Measurements from ENCODE around the gene ATR. TPM values are rescaled to one million over a fixed set of nuclear protein-coding genes. Genes with fewer than 3 reads are reported as not detected.
"Not testable (repeated sequence)": the region's sequence is repeated elsewhere in the genome, so short reads cannot be mapped to it uniquely, and the experiment has no call there.

The ATR gene
- total and polyA plus RNA-seq, 4 donors: 3.1 to 30.0 (median 14.8) TPM

DNA sequence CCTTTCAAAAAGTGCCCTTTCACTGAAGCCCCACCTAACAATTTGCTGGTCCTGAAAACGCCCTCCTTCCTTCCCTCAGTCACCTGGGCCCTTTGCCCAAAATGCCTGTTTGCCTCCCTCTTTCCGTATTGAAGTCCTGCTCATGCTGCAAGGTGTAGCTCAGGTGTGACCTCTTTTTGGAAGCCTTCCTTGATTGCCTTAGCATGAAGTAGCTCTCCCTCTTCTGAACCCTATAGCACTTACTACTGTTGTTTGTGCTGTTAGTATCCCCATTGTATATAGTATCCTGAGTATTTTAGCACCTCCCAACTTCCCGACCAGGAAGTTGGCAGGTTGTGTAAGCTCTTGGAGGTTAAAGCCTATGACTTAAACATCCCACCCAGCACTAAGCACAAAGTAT lies 19.4 kb upstream of the ATR start:
- H3K27me3 ChIP-seq (ENCODE audit: control insufficient read depth in 1 of 2, insufficient read depth in 2 of 2, low read length in 1 of 2): no peaks in the 10 kb centered on the region
- H3K4me3 ChIP-seq (ENCODE audit: low read length in 2 of 2): no peak overlapping the region
- intact Hi-C loops (cut with DNase I): loop anchor here in 1 of 2 donors (5.0 kb wide), 1 partner anchor 124 kb away; the partner anchor contains the start of gene TRPC1
- H3K4me1 ChIP-seq (ENCODE audit: control insufficient read depth in 1 of 2, insufficient read depth in 2 of 2, low read length in 2 of 2): no peaks in the 10 kb centered on the region
- no peak overlapping the region for H3K27ac ChIP-seq (ENCODE audit: low read depth in 1 of 2, low read length in 2 of 2)
- WGBS, 2 donors: 81 to 86% methylated on average over 3 of the region's 3 CpGs
- no peak for ATAC-seq (ENCODE audit: low FRiP score)
- H3K9me3 ChIP-seq (ENCODE audit: control insufficient read depth, low read length): no peaks in the 10 kb centered on the region
- H3K36me3 ChIP-seq (ENCODE audit: control insufficient read depth in 1 of 2, insufficient read depth in 2 of 2, low read length in 1 of 2): no peaks in the 10 kb centered on the region
- DNase-seq: no peak

DNA sequence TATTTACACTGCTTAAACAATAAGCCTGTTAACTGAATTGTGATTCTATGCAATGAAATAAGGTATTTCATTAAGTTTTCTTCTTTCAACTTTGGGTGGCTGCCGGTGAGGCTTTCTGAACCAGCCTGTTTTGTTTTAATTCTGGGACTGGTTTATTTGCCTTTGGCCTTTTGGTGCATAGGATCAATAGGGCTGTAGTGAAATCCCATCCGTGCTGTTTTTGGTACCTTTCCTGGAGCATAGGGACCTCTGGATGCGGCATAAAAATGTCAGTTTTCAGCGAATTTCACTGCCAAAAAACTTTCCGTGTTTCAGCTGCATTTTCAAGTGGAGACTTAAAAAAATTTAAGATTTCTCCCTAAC lies 18.2 kb upstream of the ATR start:
- Histone ChIP-seq H3K27ac (ENCODE audit: low read depth in 1 of 2, low read length in 2 of 2) (no peak overlapping the region), H3K27me3 (ENCODE audit: control insufficient read depth in 1 of 2, insufficient read depth in 2 of 2, low read length in 1 of 2) (no peaks in the 10 kb centered on the region), H3K4me1 (ENCODE audit: control insufficient read depth in 1 of 2, insufficient read depth in 2 of 2, low read length in 2 of 2) (no peaks in the 10 kb centered on the region), H3K4me3 (ENCODE audit: low read length in 2 of 2) (peak overlapping the region; percentile 15 to 56), H3K9me3 (ENCODE audit: control insufficient read depth, low read length) (no peaks in the 10 kb centered on the region), H3K36me3 (ENCODE audit: control insufficient read depth in 1 of 2, insufficient read depth in 2 of 2, low read length in 1 of 2) (no peaks in the 10 kb centered on the region)
- 4 to 8% methylated on average over 5 of the region's 5 CpGs for whole genome bisulfite sequencing, 2 donors
- DNase-seq (no peak), ATAC-seq (ENCODE audit: low FRiP score) (no peak)
- intact Hi-C loops (cut with DNase I): loop anchor here in 1 of 2 donors (5.0 kb wide), 1 partner anchor 126 kb away; the partner anchor contains the start of gene TRPC1

DNA sequence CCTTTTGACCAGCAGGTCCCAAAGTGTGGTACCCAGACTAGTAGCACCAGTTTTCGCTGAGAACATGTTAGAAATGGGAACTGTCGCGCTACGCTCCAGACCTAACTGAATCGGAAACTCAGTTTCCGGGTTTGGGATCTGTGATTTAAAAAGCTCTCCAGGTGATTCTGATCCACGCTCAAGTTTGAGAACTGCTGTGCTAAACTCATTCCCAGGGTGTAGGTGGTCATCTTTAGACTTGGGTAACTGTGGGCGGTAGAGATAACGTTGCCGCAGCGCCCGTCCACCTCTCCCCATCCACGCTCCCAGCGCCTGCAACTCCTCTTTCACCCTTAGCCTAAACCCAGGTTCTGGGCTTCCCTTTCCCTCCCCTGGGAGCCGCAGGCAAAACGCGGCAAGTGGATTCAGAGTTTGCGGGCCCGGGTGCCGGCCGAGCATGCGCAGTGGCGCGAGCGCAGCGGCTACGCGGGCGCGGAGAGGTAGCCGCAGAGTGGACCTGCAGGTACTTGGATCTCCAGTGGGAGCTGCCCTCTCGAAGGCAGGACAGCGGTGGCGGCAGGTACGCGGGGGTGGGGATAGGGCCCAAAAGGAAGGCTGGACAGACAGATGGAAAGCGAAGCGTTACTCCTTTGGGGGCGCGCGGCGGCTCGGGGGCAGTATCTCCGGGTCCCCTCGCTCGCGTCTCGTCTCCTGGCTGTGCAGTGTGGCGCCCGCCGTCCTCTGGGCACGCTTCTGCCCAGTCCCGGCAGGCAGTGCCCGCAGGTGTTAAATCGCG lies 17.6 kb upstream of the ATR start, which contains the start of gene PLS1:
Gene PLS1 (plus strand): TSS at position 443 of the 775 bp plus-strand sequence. CDS start 67,845 bp downstream, outside the sequence.
- Histone ChIP-seq H3K27ac (ENCODE audit: low read depth in 1 of 2, low read length in 2 of 2) (peak within 1 kb of the TSS in 1 of 2 donors; percentile 40), H3K9me3 (ENCODE audit: control insufficient read depth, low read length) (no peaks in the 10 kb centered on the region), H3K36me3 (ENCODE audit: control insufficient read depth in 1 of 2, insufficient read depth in 2 of 2, low read length in 1 of 2) (no peaks in the 10 kb centered on the region), H3K27me3 (ENCODE audit: control insufficient read depth in 1 of 2, insufficient read depth in 2 of 2, low read length in 1 of 2) (no peaks in the 10 kb centered on the region), H3K4me1 (ENCODE audit: control insufficient read depth in 1 of 2, insufficient read depth in 2 of 2, low read length in 2 of 2) (no peaks in the 10 kb centered on the region), H3K4me3 (ENCODE audit: low read length in 2 of 2) (peak within 1 kb of the TSS; percentile 15 to 56)
- DNase-seq: peak; percentile 86 to 93
- peak; percentile 94 for ATAC-seq (ENCODE audit: low FRiP score)
- intact Hi-C loops (cut with DNase I): loop anchor here in 1 of 2 donors (2.0 to 5.0 kb wide), 2 partner anchors 126 to 401 kb away; partner anchors contain the start of gene TRPC1
- WGBS, 2 donors: 0% methylated on average over 56 of the region's 56 CpGs

DNA sequence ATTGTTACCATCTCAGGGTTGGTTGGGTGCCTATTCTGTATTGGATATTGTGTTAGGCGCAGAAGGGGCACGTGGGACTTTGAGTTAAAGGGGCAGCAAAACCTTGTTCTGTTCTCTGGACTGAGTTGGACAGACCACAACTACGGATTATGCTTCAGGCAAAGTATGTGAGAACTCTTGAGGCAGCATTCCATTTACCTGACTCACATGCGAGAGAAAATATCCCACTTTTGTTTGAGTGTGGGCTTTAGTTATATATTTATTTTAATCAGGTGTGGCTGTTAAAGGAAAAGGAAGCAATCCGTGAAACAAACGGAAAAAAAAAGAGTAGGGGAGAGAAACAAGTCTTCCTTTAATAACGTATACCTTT lies 17.0 kb upstream of the ATR start:
- intact Hi-C loops (cut with DNase I): loop anchor here in 1 of 2 donors (2.0 to 5.0 kb wide), 2 partner anchors 127 to 401 kb away; partner anchors contain the start of gene TRPC1
- WGBS, 2 donors: 6 to 10% methylated on average over 7 of the region's 7 CpGs
- H3K4me3 ChIP-seq (ENCODE audit: low read length in 2 of 2): peak overlapping the region; percentile 15 to 56
- ATAC-seq (ENCODE audit: low FRiP score) (peak; percentile 22), DNase-seq (no peak)
- no peaks in the 10 kb centered on the region for H3K9me3 ChIP-seq (ENCODE audit: control insufficient read depth, low read length)
- no peaks in the 10 kb centered on the region for H3K27me3 ChIP-seq (ENCODE audit: control insufficient read depth in 1 of 2, insufficient read depth in 2 of 2, low read length in 1 of 2)
- H3K36me3 ChIP-seq (ENCODE audit: control insufficient read depth in 1 of 2, insufficient read depth in 2 of 2, low read length in 1 of 2): no peaks in the 10 kb centered on the region
- H3K4me1 ChIP-seq (ENCODE audit: control insufficient read depth in 1 of 2, insufficient read depth in 2 of 2, low read length in 2 of 2): no peaks in the 10 kb centered on the region
- H3K27ac ChIP-seq (ENCODE audit: low read depth in 1 of 2, low read length in 2 of 2): peak overlapping the region in 1 of 2 donors; percentile 40

DNA sequence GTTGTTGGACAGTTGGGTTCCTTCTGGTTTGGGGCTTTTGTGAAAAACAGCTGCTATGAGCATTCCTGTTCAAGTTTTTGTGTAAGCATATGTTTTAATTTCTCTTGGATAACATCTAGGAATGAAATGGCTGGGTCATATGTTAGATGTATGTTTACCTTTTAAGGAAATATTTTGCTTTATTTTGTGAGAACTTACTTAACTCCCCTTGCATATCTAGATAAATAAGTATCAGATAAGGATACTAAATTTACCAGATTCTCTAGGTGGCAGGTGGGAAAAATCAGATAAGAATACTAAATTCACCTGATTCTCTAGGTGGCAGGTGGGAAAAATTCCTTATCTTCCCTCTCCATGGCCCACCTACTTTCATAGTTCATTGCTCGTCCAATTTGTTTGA lies 16.6 kb upstream of the ATR start:
- Histone ChIP-seq H3K36me3 (ENCODE audit: control insufficient read depth in 1 of 2, insufficient read depth in 2 of 2, low read length in 1 of 2) (no peaks in the 10 kb centered on the region), H3K27me3 (ENCODE audit: control insufficient read depth in 1 of 2, insufficient read depth in 2 of 2, low read length in 1 of 2) (no peaks in the 10 kb centered on the region), H3K4me1 (ENCODE audit: control insufficient read depth in 1 of 2, insufficient read depth in 2 of 2, low read length in 2 of 2) (no peaks in the 10 kb centered on the region), H3K4me3 (ENCODE audit: low read length in 2 of 2) (no peak overlapping the region), H3K9me3 (ENCODE audit: control insufficient read depth, low read length) (no peaks in the 10 kb centered on the region), H3K27ac (ENCODE audit: low read depth in 1 of 2, low read length in 2 of 2) (no peak overlapping the region)
- no peak for DNase-seq
- WGBS, 2 donors: 12% methylated on average over 1 of the region's 1 CpG
- no peak for ATAC-seq (ENCODE audit: low FRiP score)
- intact Hi-C loops (cut with DNase I): loop anchor here in 1 of 2 donors (2.0 to 5.0 kb wide), 2 partner anchors 127 to 402 kb away; partner anchors contain the start of gene TRPC1

DNA sequence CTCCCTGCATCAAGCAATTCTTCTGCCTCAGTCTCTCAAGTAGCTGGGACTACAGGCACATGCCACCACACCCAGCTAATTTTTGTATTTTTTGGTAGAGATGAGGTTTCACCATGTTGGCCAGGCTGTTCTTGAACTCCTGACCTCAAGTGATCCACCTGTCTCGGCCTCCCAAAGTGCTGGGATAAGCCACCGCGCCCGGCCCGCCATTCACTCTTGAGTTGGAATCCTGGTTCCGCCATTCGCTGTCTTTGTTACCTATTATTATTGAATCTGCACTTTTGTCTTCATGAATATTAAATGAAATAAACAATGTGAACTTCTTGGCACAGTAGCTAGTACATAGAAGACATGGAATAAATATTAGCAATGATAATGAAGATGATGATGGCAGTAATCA lies 13.7 kb upstream of the ATR start:
- 95 to 98% methylated on average over 7 of the region's 7 CpGs for WGBS, 2 donors
- H3K4me1 ChIP-seq (ENCODE audit: control insufficient read depth in 1 of 2, insufficient read depth in 2 of 2, low read length in 2 of 2); ATAC-seq (ENCODE audit: low FRiP score); H3K9me3 ChIP-seq (ENCODE audit: control insufficient read depth, low read length); H3K36me3 ChIP-seq (ENCODE audit: control insufficient read depth in 1 of 2, insufficient read depth in 2 of 2, low read length in 1 of 2); intact Hi-C loops (cut with DNase I); DNase-seq; H3K27me3 ChIP-seq (ENCODE audit: control insufficient read depth in 1 of 2, insufficient read depth in 2 of 2, low read length in 1 of 2); H3K4me3 ChIP-seq (ENCODE audit: low read length in 2 of 2); H3K27ac ChIP-seq (ENCODE audit: low read depth in 1 of 2, low read length in 2 of 2): not testable (repeated sequence)

DNA sequence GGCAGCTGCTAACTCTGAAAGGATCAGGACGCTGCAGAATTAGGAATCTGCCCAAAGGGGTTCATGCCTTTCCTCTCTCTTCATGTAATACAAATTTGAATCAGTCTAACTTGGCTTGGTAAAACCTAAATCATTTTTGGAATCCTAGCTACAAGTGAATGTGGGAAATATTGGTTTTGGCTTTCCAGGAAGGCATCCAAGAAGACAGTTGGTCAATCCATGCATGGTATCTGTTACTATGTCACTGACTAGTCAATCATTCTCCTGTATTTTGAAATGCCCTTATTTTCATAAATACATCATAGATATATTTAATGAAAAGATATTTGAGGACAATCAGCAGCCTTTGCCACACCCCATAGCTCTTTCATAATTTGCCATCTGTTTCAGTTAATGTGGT lies 10.2 kb upstream of the ATR start:
- DNase-seq: no peak
- Histone ChIP-seq H3K9me3 (ENCODE audit: control insufficient read depth, low read length) (no peaks in the 10 kb centered on the region), H3K36me3 (ENCODE audit: control insufficient read depth in 1 of 2, insufficient read depth in 2 of 2, low read length in 1 of 2) (no peaks in the 10 kb centered on the region), H3K4me1 (ENCODE audit: control insufficient read depth in 1 of 2, insufficient read depth in 2 of 2, low read length in 2 of 2) (no peaks in the 10 kb centered on the region), H3K27ac (ENCODE audit: low read depth in 1 of 2, low read length in 2 of 2) (no peak overlapping the region), H3K27me3 (ENCODE audit: control insufficient read depth in 1 of 2, insufficient read depth in 2 of 2, low read length in 1 of 2) (no peaks in the 10 kb centered on the region), H3K4me3 (ENCODE audit: low read length in 2 of 2) (no peak overlapping the region)
- WGBS, 2 donors: 74 to 83% methylated on average over 1 of the region's 1 CpG
- intact Hi-C loops (cut with DNase I): loop anchor here in 1 of 2 donors (5.0 to 10.0 kb wide), 2 partner anchors 216 to 409 kb away; no protein-coding TSS in a partner anchor
- no peak for ATAC-seq (ENCODE audit: low FRiP score)

DNA sequence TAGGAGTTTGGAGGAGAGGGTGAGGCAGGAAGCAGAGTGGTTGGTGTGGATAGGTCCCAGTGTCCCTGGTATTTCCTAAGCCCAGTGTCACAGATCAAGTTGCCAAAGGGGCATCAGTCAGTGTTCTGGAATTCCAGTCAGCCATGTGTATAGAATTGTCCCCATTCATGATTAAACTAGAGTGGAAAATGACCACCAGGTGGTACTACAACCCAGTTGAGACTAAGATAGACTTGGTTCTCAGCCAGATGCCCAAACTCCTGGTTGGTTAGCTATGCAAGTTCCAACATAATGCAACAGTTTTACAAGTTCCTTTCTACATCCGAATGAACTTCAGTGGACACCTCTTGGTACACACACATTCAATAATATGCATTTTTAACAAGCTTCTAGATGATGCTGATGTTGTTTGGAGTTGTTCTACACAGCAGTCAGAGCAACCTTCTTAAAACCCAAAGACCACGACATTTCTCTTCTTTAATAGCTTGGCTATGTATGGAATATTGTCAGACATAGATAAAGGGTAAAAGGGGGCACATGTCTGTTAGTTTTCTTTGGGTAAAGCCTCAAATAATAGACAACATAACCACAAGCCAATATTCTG lies 8.4 kb upstream of the ATR start:
- 25 to 27% methylated on average over 2 of the region's 2 CpGs for WGBS, 2 donors
- intact Hi-C loops (cut with DNase I): loop anchor here (2.0 to 10.0 kb wide), 3 partner anchors 218 to 410 kb away; no protein-coding TSS in a partner anchor

More for the DNA sequence above, 8.4 kb upstream of the ATR start:
- no peak overlapping the region for H3K4me3 ChIP-seq (ENCODE audit: low read length in 2 of 2)
- H3K36me3 ChIP-seq (ENCODE audit: control insufficient read depth in 1 of 2, insufficient read depth in 2 of 2, low read length in 1 of 2): no peaks in the 10 kb centered on the region
- H3K4me1 ChIP-seq (ENCODE audit: control insufficient read depth in 1 of 2, insufficient read depth in 2 of 2, low read length in 2 of 2): no peaks in the 10 kb centered on the region
- no peaks in the 10 kb centered on the region for H3K27me3 ChIP-seq (ENCODE audit: control insufficient read depth in 1 of 2, insufficient read depth in 2 of 2, low read length in 1 of 2)
- no peaks in the 10 kb centered on the region for H3K9me3 ChIP-seq (ENCODE audit: control insufficient read depth, low read length)
- ATAC-seq (ENCODE audit: low FRiP score) (peak; percentile 66), DNase-seq (no peak)
- no peak overlapping the region for H3K27ac ChIP-seq (ENCODE audit: low read depth in 1 of 2, low read length in 2 of 2)

All from aorta (tissue), 5 donors.